H1 (cell line): Measurements from ENCODE around the gene ADARB2. TPM values are rescaled to one million over a fixed set of nuclear protein-coding genes. Genes with fewer than 3 reads are reported as not detected.

Experiments
- BACH1 ChIP-seq: IDR thresholded peaks from 2 replicates; pipeline ENCODE4 v1.6.1; 2012; ENCODE audit warnings: low read length, improper control_type of control experiment
- CEBPB ChIP-seq: IDR thresholded peaks from 2 replicates; pipeline ENCODE4 v1.6.1; 2012; ENCODE audit warnings: low read depth, low read length
- EP300 ChIP-seq, 2 experiments: IDR thresholded peaks; 1 replicate in 1 of 2; 2 replicates in 1 of 2; pipeline ENCODE4 v1.6.1; 2011 to 2012; ENCODE audit warnings: low read depth in 2 of 2, low read length in 2 of 2, mild to moderate bottlenecking in 2 of 2, borderline replicate concordance in 1 of 2, inconsistent platforms in 1 of 2, moderate library complexity in 1 of 2
- HDAC2 ChIP-seq, 2 experiments: fragments of 300-600 bp in 1 of 2; sonication (generic) in 1 of 2; IDR thresholded peaks; 2 replicates each; pipeline ENCODE4 v1.6.1; 2011 to 2012; ENCODE audit warnings: low read depth in 2 of 2, low read length in 2 of 2, mild to moderate bottlenecking in 2 of 2, moderate library complexity in 2 of 2, borderline replicate concordance in 1 of 2, inconsistent platforms in 1 of 2
- MAFK ChIP-seq: IDR thresholded peaks from 2 replicates; pipeline ENCODE4 v1.6.1; 2012; ENCODE audit warnings: low read depth, mild to moderate bottlenecking, improper control_type of control experiment, low read length
- SAP30 ChIP-seq: fragments of 300-600 bp; sonication (generic); IDR thresholded peaks from 2 replicates; pipeline ENCODE4 v1.7.1; 2012; ENCODE audit warnings: low read length, moderate library complexity, mild to moderate bottlenecking, inconsistent platforms; ENCODE audit not compliant: insufficient read depth, insufficient replicate concordance
- SP1 ChIP-seq: IDR thresholded peaks from 2 replicates; pipeline ENCODE4 v1.6.1; 2011; ENCODE audit warnings: low read depth, low read length
- polyA plus RNA-seq, 7 experiments: library from polyadenylated mRNA; depleted of rRNA in 3 of 7; stranded (reverse) in 5 of 7; unstranded in 2 of 7; fragments of >200 nt in 5 of 7; fragments of 200-250 nt in 2 of 7; gene quantifications; 1 replicate in 5 of 7; 2 replicates in 1 of 7; 4 replicates in 1 of 7; pipeline versions ENCODE4 v1.2.1 to v1.2.3, GENCODE V29; 2011 to 2013; ENCODE audit warnings: missing spikeins in 2 of 7, mixed read lengths in 2 of 7
- total RNA-seq: library from RNA; stranded (reverse); fragmentation: NEBNext Ultra II Directional; extraction: Animal tissue kit (Norgen Biotek cat#: 25700); gene quantifications from 2 replicates; pipeline ENCODE4 v1.2.1, GENCODE V29; 2021

ADARB2 gene
- total and polyA plus RNA-seq, 2 of the 8 experiments (the other 6 are each of a cell fraction or from before 2014, with no cell fraction given): 2.2 to 2.8 TPM

DNA sequence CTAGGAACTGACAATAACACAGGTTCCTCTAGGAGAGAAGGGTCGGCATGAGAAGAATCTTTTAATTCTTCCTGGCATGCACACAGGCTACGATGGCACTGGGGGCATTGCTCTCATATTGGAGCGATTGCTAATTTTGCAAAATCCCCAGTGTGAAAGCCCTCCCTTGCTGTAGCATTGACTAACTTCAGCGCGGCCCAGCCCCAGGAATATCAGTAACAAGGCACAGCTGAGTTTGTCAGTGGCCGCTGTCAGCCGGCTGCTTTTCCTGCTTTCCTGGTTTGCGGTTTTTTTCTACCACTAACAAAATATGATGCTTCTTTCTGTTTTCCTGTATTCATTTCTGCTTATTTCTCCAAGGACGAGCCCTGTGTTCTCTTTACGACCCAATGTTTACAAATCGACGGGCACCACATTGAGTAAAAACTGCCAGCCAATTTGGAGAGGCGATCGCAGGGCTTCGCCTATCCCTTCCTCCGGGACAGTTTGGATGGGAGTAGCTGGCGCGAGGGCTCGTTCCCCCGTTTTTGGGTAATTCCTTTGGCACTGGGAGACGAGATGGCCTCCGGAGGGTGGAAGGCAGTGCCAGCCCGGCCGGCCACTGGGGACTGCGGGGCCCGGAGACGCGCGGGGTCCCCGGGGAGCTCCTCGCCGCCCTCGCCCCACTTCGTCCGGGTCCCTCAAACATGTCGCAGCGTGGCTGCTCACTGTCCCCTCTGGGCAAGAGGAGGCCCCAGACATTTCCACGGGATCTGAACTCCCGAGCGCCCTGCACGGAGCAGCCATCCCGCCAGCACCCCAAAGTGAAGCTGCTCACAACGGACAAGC, 967 bp downstream of the ADARB2 start (continued):
- TF ChIP-seq EP300 (IDR thresholded peaks at IDR 0.05; ENCODE audit: borderline replicate concordance in 1 of 2, low read depth in 2 of 2, low read length in 2 of 2) (no peak), CEBPB (no peak), SAP30 (no peak), SP1 (no peak), HDAC2 (IDR thresholded peaks at IDR 0.05; ENCODE audit: borderline replicate concordance in 1 of 2, low read depth in 2 of 2, low read length in 2 of 2) (no peak), BACH1 (no peak), MAFK (no peak)
- TF ChIP-seq, all 59 proteins: peak for 5
